ENCODE data around the gene WDR93. TPM values are rescaled to one million over a fixed set of nuclear protein-coding genes. Genes with fewer than 3 reads are reported as not detected.

The WDR93 gene
- total and polyA plus RNA-seq, 2 donors from 2014 or later: 1.2 to 2.5 TPM

DNA sequence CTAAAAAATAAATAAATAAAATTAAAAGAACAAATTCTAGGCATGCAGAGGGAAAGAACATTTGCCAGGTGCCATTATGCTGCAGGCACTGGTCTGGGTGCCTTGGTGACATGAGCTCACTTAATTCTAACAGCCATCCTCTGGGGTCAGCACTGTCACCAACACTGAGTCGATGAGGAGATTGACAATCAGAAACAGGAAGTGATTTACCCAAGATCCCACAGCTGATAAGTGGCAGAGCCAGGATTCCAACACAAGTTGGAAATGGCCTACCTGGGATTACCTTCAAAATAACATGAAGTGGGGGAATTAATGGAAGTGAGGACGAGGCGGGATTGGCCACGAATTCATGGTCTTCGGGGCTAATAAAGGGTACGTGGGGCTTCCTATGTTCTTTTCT, 15.0 kb upstream of the WDR93 start:
- no peaks in the 10 kb centered on the region for H3K36me3 ChIP-seq (ENCODE audit: control insufficient read depth in 2 of 3, insufficient read depth in 3 of 3, low read length in 3 of 3)
- H3K27ac ChIP-seq (ENCODE audit: low read depth in 2 of 2, low read length in 2 of 2): no peak overlapping the region
- H3K9me3 ChIP-seq (ENCODE audit: control insufficient read depth in 2 of 3, insufficient read depth in 1 of 3, low read length in 3 of 3): no peaks in the 10 kb centered on the region
- H3K9ac ChIP-seq (ENCODE audit: low read length in 3 of 3): no peak overlapping the region
- FAIRE-seq (no peak), DNase-seq (no peak)
- no peaks in the 10 kb centered on the region for H3K27me3 ChIP-seq (ENCODE audit: control insufficient read depth, insufficient read depth, low read length)
- TF ChIP-seq, protein P1, sequence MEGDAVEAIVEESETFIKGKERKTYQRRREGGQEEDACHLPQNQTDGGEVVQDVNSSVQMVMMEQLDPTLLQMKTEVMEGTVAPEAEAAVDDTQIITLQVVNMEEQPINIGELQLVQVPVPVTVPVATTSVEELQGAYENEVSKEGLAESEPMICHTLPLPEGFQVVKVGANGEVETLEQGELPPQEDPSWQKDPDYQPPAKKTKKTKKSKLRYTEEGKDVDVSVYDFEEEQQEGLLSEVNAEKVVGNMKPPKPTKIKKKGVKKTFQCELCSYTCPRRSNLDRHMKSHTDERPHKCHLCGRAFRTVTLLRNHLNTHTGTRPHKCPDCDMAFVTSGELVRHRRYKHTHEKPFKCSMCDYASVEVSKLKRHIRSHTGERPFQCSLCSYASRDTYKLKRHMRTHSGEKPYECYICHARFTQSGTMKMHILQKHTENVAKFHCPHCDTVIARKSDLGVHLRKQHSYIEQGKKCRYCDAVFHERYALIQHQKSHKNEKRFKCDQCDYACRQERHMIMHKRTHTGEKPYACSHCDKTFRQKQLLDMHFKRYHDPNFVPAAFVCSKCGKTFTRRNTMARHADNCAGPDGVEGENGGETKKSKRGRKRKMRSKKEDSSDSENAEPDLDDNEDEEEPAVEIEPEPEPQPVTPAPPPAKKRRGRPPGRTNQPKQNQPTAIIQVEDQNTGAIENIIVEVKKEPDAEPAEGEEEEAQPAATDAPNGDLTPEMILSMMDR (IDR thresholded peaks at IDR 0.05; ENCODE audit: borderline replicate concordance, extremely low read depth, insufficient read depth): no peak
- peaks cover 0 to 12% (median 3%) of the 10 kb centered on the region in 3 donors for H3K4me1 ChIP-seq (ENCODE audit: control insufficient read depth in 2 of 3, insufficient read depth in 2 of 3, low read depth in 1 of 3, low read length in 3 of 3)
- no peak overlapping the region for H3K4me3 ChIP-seq (ENCODE audit: low read length in 3 of 3)
- intact Hi-C loops (cut with DNase I): no loop called here

DNA sequence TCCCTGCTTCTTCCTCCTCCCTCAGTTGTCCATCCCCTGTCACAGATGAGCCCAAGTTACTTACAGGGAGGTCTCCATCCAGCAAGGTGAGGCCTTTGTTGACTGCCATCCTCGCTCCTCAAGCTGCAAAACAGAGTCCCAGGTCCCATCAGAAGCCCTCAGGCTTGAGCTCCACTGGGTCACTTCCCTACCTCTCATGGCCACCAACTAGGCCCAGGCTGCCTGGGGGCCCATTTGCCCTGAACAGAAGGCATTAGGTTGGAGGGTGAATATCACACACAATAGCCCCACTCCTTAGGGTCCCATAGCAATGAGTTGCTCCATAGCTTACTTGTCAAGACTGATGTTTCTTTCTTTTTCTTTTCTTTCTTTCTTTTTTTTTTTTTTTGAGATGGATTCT, 13.2 kb upstream of the WDR93 start:
- DNase-seq (no peak), FAIRE-seq (no peak)
- H3K27ac ChIP-seq (ENCODE audit: low read depth in 2 of 2, low read length in 2 of 2): no peak overlapping the region
- peaks cover 0 to 12% (median 6%) of the 10 kb centered on the region in 3 donors for H3K4me1 ChIP-seq (ENCODE audit: control insufficient read depth in 2 of 3, insufficient read depth in 2 of 3, low read depth in 1 of 3, low read length in 3 of 3)
- no peaks in the 10 kb centered on the region for H3K36me3 ChIP-seq (ENCODE audit: control insufficient read depth in 2 of 3, insufficient read depth in 3 of 3, low read length in 3 of 3)
- no peak overlapping the region for H3K9ac ChIP-seq (ENCODE audit: low read length in 3 of 3)
- H3K9me3 ChIP-seq (ENCODE audit: control insufficient read depth in 2 of 3, insufficient read depth in 1 of 3, low read length in 3 of 3): no peaks in the 10 kb centered on the region
- H3K27me3 ChIP-seq (ENCODE audit: control insufficient read depth, insufficient read depth, low read length): no peaks in the 10 kb centered on the region
- TF ChIP-seq, protein P1 (IDR thresholded peaks at IDR 0.05; ENCODE audit: borderline replicate concordance, extremely low read depth, insufficient read depth): no peak
- no peak overlapping the region for H3K4me3 ChIP-seq (ENCODE audit: low read length in 3 of 3)
- intact Hi-C loops (cut with DNase I): no loop called here

DNA sequence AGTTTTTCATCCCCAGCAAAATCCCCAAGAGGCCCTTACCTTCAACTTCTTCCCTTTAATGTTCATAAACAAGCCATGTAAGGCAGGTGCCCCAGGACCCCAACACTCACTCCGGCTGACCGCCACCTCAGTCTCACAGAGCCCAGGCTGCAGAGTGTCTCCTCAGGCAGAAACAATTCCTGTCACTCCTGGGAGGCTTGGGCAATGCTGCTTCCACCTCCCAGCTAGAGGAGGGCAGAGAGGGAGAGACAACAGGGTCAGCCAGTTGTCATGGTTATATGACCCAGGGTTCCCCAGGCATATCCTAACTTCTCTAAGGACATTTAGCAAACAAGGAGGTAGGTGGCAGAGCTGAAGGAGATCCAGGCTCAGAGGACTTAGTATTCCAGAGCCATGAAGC, 11.4 kb upstream of the WDR93 start, which contains the start of gene PLIN1:
PLIN1 (minus strand) TSS at position 156 of the 400 bp plus-strand sequence. CDS start 1,878 bp downstream, outside the sequence.
- intact Hi-C loops (cut with DNase I): no loop called here
- peaks cover 0 to 5% (median 0%) of the 10 kb centered on the region in 3 donors for H3K36me3 ChIP-seq (ENCODE audit: control insufficient read depth in 2 of 3, insufficient read depth in 3 of 3, low read length in 3 of 3)
- peak in 1 of 5 donors; percentile 29 for DNase-seq
- TF ChIP-seq, protein P1 (IDR thresholded peaks at IDR 0.05; ENCODE audit: borderline replicate concordance, extremely low read depth, insufficient read depth): no peak
- no peak within 1 kb of the TSS for H3K9ac ChIP-seq (ENCODE audit: low read length in 3 of 3)
- no peaks in the 10 kb centered on the region for H3K9me3 ChIP-seq (ENCODE audit: control insufficient read depth in 2 of 3, insufficient read depth in 1 of 3, low read length in 3 of 3)
- FAIRE-seq: no peak
- H3K27ac ChIP-seq (ENCODE audit: low read depth in 2 of 2, low read length in 2 of 2): peak within 1 kb of the TSS; percentile 52 to 76
- no peak within 1 kb of the TSS for H3K4me3 ChIP-seq (ENCODE audit: low read length in 3 of 3)
- no peaks in the 10 kb centered on the region for H3K27me3 ChIP-seq (ENCODE audit: control insufficient read depth, insufficient read depth, low read length)
- peaks cover 0 to 12% (median 6%) of the 10 kb centered on the region in 3 donors for H3K4me1 ChIP-seq (ENCODE audit: control insufficient read depth in 2 of 3, insufficient read depth in 2 of 3, low read depth in 1 of 3, low read length in 3 of 3)
